Transverse colon (tissue), 4 donors: ENCODE results near the gene WSCD1.

ENCODE experiments used
- CTCF ChIP-seq, 5 experiments: fragments of 200-600 bp in 3 of 5; fragments of 450-650 bp in 2 of 5; sonication (generic) in 3 of 5; IDR thresholded peaks; 1 replicate in 2 of 5; 2 replicates in 3 of 5; pipeline ENCODE4 v1.5.1; 2016 to 2017; ENCODE audit warnings: antibody characterized with exemption in 5 of 5, inconsistent platforms in 3 of 5, mild to moderate bottlenecking in 2 of 5, moderate library complexity in 1 of 5
- EP300 ChIP-seq: sonication (generic); formaldehyde crosslinking; IDR thresholded peaks from one replicate; pipeline ENCODE4 v1.6.1; 2017; ENCODE audit warnings: antibody characterized with exemption, low read depth
- POLR2A ChIP-seq: fragments of 450-650 bp; IDR thresholded peaks from one replicate; pipeline ENCODE4 v1.6.1; 2016; ENCODE audit warnings: antibody characterized with exemption, mild to moderate bottlenecking, moderate library complexity
- POLR2AphosphoS5 ChIP-seq, 3 donors: sonication (generic); formaldehyde crosslinking; IDR thresholded peaks; one replicate each; pipeline ENCODE4 v1.6.1; 2016; ENCODE audit warnings: antibody characterized with exemption in 3 of 3

GRCh38 chr17:6092903-6093468 is 22.8 kb downstream of the WSCD1 start:
- TF ChIP-seq CTCF (IDR thresholded peaks at IDR 0.05) (no peak), POLR2AphosphoS5 (IDR thresholded peaks at IDR 0.05) (no peak), POLR2A (no peak), EP300 (no peak)
